Loucy (cell line): Measurements from ENCODE around the gene INSR.

Experiments used
- EZH2phosphoT487 ChIP-seq: fragments of 200-600 bp; IDR thresholded peaks from 2 replicates; pipeline ENCODE4 v1.6.1; 2018; ENCODE audit warnings: antibody characterized with exemption, mild to moderate bottlenecking, moderate library complexity, borderline replicate concordance
- TF ChIP-seq, protein P1 (sequence below): fragments of 200-600 bp; sonication (generic); conservative IDR thresholded peaks from 2 replicates; pipeline ENCODE4 v1.5.1; 2014; ENCODE audit warnings: mild to moderate bottlenecking, antibody characterized with exemption, low read length

DNA sequence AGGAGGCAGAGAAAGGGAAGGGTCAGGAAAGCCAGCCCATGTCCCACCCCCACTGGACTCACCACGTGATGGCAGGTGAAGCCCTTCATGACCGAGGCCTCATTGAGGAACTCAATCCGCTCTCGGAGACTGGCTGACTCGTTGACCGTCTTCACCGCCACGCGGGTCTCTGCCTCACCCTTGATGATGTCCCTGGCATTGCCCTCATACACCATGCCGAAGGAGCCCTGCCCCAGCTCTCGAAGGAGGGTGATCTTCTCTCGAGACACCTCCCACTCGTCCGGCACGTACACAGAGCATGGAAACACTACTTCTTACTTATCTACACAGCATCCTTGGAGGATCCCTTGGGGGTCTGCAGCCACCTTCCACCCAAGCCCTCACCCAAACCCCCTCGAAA lies 169.0 kb downstream of the INSR start:
- TF ChIP-seq, protein P1, sequence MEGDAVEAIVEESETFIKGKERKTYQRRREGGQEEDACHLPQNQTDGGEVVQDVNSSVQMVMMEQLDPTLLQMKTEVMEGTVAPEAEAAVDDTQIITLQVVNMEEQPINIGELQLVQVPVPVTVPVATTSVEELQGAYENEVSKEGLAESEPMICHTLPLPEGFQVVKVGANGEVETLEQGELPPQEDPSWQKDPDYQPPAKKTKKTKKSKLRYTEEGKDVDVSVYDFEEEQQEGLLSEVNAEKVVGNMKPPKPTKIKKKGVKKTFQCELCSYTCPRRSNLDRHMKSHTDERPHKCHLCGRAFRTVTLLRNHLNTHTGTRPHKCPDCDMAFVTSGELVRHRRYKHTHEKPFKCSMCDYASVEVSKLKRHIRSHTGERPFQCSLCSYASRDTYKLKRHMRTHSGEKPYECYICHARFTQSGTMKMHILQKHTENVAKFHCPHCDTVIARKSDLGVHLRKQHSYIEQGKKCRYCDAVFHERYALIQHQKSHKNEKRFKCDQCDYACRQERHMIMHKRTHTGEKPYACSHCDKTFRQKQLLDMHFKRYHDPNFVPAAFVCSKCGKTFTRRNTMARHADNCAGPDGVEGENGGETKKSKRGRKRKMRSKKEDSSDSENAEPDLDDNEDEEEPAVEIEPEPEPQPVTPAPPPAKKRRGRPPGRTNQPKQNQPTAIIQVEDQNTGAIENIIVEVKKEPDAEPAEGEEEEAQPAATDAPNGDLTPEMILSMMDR, result no peak
- TF ChIP-seq EZH2phosphoT487, result no peak
